SKM-1 (cell line): ENCODE measurements around the gene DGKA.
"Not testable (repeated sequence)": the region's sequence is repeated elsewhere in the genome, so short reads cannot be mapped to it uniquely, and the experiment has no call there.

ENCODE experiments used
- DNase-seq: peaks from one replicate; lab custom pipeline; 2025; ENCODE audit not compliant: unreplicated experiment; lab: John Stamatoyannopoulos, UW

DGKA gene

DNA sequence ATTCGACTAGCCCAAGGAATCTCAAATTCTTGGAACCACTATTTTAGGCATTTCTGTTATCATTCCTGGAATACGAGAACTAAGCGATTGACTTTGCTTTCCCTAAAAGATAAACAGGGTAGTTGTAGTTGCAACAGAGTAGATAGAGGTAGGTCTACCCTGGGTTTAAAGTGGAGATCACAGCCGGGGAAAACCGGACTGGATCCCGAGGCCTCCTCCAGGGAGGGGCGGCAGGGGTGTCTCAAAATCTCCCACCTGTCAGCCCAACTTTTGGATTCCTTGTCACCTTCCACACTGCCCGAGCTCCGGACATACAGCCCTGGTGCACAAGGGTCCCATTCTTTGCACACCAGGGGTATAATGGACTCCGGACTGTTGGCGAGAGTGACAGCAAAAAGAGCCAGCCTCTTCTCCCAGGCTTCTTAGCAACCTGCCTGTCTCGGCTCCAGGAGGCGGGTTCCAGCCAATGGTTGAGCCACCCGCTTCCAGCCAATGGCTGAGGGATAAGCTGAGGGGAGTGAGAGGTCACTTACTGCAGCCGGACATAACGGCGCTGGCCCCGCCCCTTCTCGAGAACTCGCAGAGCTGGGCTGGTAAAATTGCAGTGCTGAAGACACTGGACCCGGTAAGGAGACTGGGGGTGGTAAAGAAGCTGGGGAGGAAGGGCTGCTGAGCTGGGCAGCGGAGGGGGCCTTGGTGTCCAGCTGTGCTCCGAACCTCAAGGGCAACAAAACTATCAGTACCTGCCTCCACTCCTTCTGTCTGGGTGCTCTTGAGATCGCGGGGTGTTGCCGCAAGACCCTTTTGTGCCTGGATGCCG, 66.0 kb downstream of the DGKA start, which contains the start of gene SUOX:
TSS of gene SUOX (plus strand) at position 562 of the 820 bp plus-strand sequence. CDS start 4,946 bp downstream, outside the sequence.
- DNase-seq: no peak

DNA sequence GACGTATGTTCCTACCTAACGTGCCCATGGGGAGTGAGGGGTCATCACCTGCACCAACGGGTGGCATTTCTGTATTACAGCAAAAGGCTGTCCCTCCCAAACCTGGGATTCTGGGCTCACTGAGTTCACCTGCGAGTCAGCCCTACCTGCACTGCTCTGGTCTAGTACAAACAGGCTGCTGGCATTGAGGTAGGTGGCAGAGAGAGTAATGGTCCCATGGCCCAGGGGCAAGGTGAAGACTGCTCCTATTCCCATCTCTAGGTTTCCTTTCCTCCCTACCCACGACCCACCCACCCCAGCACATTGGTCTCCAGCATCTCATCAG, 66.5 kb downstream of the DGKA start:
- DNase-seq: no peak

DNA sequence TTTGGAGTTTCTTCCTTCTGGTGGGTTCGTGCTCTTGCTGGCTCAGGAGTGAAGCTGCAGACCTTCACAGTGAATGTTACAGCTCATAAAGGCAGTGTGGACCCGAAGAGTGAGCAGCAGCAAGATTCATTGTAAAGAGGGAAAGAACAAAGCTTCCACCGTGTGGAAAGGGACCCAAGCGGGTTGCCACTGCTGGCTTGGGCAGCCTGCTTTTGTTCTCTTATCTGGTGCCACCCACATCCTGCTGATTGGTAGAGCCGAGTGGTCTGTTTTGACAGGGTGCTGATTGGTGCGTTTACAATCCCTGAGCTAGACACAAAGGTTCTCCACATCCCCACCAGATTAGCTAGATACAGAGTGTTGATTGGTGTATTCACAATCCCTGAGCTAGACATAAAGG, 68.6 kb downstream of the DGKA start:
- DNase-seq: not testable (repeated sequence)

DNA sequence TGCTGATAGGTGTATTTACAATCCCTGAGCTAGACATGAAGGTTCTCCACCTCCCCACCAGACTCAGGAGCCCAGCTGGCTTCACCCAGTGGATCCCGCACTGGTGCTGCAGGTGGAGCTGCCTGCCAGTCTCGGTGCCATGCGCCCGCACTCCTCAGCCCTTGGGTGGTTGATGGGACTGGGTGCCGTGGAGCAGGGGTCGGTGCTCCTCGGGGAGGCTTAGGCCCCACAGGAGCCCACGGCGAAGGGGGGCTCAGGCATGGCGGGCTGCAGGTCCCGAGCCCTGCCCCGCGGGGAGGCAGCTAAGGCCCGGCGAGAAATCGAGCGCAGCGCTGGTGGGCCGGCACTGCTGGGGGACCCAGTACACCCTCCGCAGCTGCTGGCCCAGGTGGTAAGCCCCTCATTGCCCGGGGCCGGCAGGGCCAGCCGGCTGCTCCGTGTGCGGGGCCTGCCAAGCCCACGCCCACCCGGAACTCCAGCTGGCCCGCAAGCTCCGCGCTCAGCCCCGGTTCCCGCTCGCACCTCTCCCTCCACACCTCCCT, 69.1 kb downstream of the DGKA start:
- DNase-seq: not testable (repeated sequence)

DNA sequence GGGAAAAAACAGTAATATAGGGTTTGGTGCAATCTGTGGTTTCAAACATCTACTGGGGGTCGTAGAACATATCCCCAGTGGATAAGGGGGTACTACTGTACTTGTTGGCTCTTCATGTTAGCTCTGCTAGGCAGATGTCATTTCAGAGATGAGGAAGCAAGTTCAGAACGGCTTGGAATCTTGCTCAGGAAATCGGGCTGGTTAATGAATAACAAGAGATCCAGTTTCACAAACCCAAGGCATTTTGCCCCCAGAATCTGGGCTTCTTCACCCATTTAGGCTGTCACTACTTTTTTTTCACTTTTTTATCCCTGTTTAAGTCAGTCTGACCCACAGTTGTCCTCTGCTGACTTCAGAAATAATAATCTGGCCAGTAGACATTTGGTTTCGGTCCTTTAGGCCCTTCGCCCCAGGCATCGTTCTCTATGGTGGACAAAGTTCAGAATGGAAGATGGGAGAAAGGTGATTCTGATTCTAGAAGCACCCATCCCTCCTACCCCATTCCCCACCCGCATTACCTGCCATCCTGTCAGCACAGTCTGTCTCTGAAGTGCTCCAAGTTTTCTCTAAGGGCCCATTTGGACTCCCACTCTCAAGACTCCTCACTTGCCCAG, 70.6 kb downstream of the DGKA start:
- DNase-seq: no peak

DNA sequence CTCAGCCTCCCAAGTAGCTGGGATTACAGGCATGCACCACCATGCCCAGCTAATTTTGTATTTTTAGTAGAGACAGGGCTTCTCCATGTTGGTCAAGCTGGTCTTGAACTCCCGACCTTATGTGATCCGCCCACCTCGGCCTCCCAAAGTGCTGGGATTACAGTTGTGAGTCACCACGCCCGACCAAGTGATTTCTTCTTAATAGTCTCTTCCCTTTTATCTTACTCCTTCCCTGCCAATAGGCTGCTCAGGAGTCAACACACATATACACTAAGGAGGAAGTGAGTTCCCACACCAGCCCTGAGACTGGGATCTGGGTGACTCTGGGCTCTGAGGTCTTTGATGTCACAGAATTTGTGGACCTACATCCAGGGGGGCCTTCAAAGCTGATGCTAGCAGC, 72.4 kb downstream of the DGKA start:
- not testable (repeated sequence) for DNase-seq
